Hepatocyte (in vitro differentiated cells): ENCODE data around the gene TRAPPC1. TPM values are rescaled to one million over a fixed set of nuclear protein-coding genes. Genes with fewer than 3 reads are reported as not detected.
A peak's percentile ranks its signal among the peaks of the same experiment; 100 is the strongest.

Experiments
- DNase-seq: peaks from one replicate; pipeline ENCODE4 v3.0.0-alpha.2; 2016; ENCODE audit warnings: low spot score
- H2AFZ ChIP-seq: fragments of 200-600 bp; sonication (generic); 2 replicates; pipeline ENCODE4 v1.6.0; 2016; ENCODE audit warnings: antibody characterized with exemption, mild to moderate bottlenecking
- H3K27ac ChIP-seq: fragments of 200-600 bp; sonication (generic); 2 replicates; pipeline ENCODE4 v1.5.1; 2016; ENCODE audit warnings: mild to moderate bottlenecking
- H3K27me3 ChIP-seq: fragments of 200-600 bp; sonication (generic); 2 replicates; pipeline ENCODE4 v1.6.1; 2016
- H3K36me3 ChIP-seq: fragments of 200-600 bp; sonication (generic); replicated peaks from 2 replicates; pipeline ENCODE4 v1.5.1; 2016; ENCODE audit warnings: low read depth; ENCODE audit not compliant: insufficient read depth
- H3K4me1 ChIP-seq: fragments of 200-600 bp; sonication (generic); 2 replicates; pipeline ENCODE4 v1.5.1; 2016; ENCODE audit warnings: mild to moderate bottlenecking, moderate library complexity; ENCODE audit not compliant: insufficient read depth
- H3K4me2 ChIP-seq: fragments of 200-600 bp; sonication (generic); 2 replicates; pipeline ENCODE4 v1.6.0; 2016
- H3K4me3 ChIP-seq: fragments of 200-600 bp; sonication (generic); 2 replicates; pipeline ENCODE4 v1.5.1; 2016; ENCODE audit warnings: mild to moderate bottlenecking
- H3K79me2 ChIP-seq: fragments of 200-600 bp; sonication (generic); 2 replicates; pipeline ENCODE4 v1.6.0; 2017; ENCODE audit warnings: mild to moderate bottlenecking
- H3K9me2 ChIP-seq: fragments of 200-600 bp; sonication (generic); replicated peaks from 2 replicates; pipeline ENCODE4 v1.6.0; 2017; ENCODE audit warnings: mild to moderate bottlenecking; ENCODE audit not compliant: insufficient read depth
- H3K9me3 ChIP-seq: fragments of 200-600 bp; sonication (generic); 2 replicates; pipeline ENCODE4 v1.5.1; 2016; ENCODE audit warnings: low read depth, mild to moderate bottlenecking
- H4K20me1 ChIP-seq: fragments of 200-600 bp; sonication (generic); 2 replicates; pipeline ENCODE4 v1.6.0; 2016; ENCODE audit warnings: mild to moderate bottlenecking; ENCODE audit not compliant: insufficient read depth, poor library complexity, severe bottlenecking
- CTCF ChIP-seq: fragments of 200-600 bp; sonication (generic); IDR thresholded peaks from 2 replicates; pipeline ENCODE4 v1.5.1; 2016; ENCODE audit warnings: antibody characterized with exemption, mild to moderate bottlenecking; ENCODE audit not compliant: poor library complexity
- EZH2 ChIP-seq: fragments of 200-600 bp; sonication (generic); IDR thresholded peaks from 2 replicates; pipeline ENCODE4 v1.6.1; 2016; ENCODE audit warnings: antibody characterized with exemption, mild to moderate bottlenecking, borderline replicate concordance
- EZH2phosphoT487 ChIP-seq: fragments of 200-600 bp; sonication (generic); IDR thresholded peaks from one replicate; pipeline ENCODE4 v1.6.1; 2018; ENCODE audit warnings: antibody characterized with exemption, mild to moderate bottlenecking, low read depth, moderate library complexity; ENCODE audit not compliant: unreplicated experiment, severe bottlenecking
- WGBS: methylation state at CpG from one replicate; pipeline ENCODE4 v1.1.6; 2016; ENCODE audit warnings: low lambda C conversion rate; ENCODE audit errors: missing lambda C conversion rate; 5-methylcytosine and 5-hydroxymethylcytosine counted together
- polyA plus RNA-seq: library from polyadenylated mRNA; unstranded; fragments of >200 nt; fragmentation: Nextera tagmentation; extraction: Ambion mirVana; gene quantifications from 2 replicates; pipeline ENCODE4 v1.2.1, GENCODE V29; 2016
- total RNA-seq: library from RNA; depleted of rRNA; stranded (reverse); fragments of >200 nt; gene quantifications from 2 replicates; pipeline ENCODE4 v1.2.3, GENCODE V29; 2014

Gene TRAPPC1
- total and polyA plus RNA-seq, 2 experiments from 2014 or later: 20.7 to 272 TPM

GRCh38 chr17:7894866-7895265, 36.9 kb downstream of the TRAPPC1 start:
- H3K9me2 ChIP-seq: no peaks in the 10 kb centered on the region
- WGBS: 98% methylated on average over 6 of the region's 8 CpGs
- H3K9me3 ChIP-seq: no peaks in the 10 kb centered on the region
- no peak overlapping the region for H3K4me3 ChIP-seq
- H4K20me1 ChIP-seq: peaks cover 5% of the 10 kb centered on the region
- no peaks in the 10 kb centered on the region for H3K27me3 ChIP-seq
- no peak overlapping the region for H3K27ac ChIP-seq
- no peak for DNase-seq
- no peak overlapping the region for H2AFZ ChIP-seq
- TF ChIP-seq CTCF: no peak
- H3K4me2 ChIP-seq: no peak overlapping the region
- peaks cover 4% of the 10 kb centered on the region for H3K4me1 ChIP-seq
- no peaks in the 10 kb centered on the region for H3K36me3 ChIP-seq
- peaks cover 28% of the 10 kb centered on the region for H3K79me2 ChIP-seq

GRCh38 chr17:7894226-7894625, 37.5 kb downstream of the TRAPPC1 start:
- Histone ChIP-seq H3K79me2 (peaks cover 35% of the 10 kb centered on the region), H3K36me3 (no peaks in the 10 kb centered on the region), H3K4me1 (peaks cover 11% of the 10 kb centered on the region), H4K20me1 (peaks cover 7% of the 10 kb centered on the region), H3K27ac (no peak overlapping the region), H2AFZ (no peak overlapping the region), H3K9me2 (no peaks in the 10 kb centered on the region), H3K4me3 (no peak overlapping the region), H3K9me3 (no peaks in the 10 kb centered on the region), H3K4me2 (no peak overlapping the region), H3K27me3 (no peaks in the 10 kb centered on the region)
- DNase-seq: no peak
- 96% methylated on average over 9 of the region's 9 CpGs for WGBS
- TF ChIP-seq CTCF: no peak
- TF ChIP-seq EZH2: no peak
- TF ChIP-seq EZH2phosphoT487: no peak

GRCh38 chr17:7893187-7893880, 38.4 kb downstream of the TRAPPC1 start:
- no peak overlapping the region for H3K4me3 ChIP-seq
- H3K36me3 ChIP-seq: no peaks in the 10 kb centered on the region
- DNase-seq: no peak
- no peak overlapping the region for H3K27ac ChIP-seq
- no peaks in the 10 kb centered on the region for H3K9me3 ChIP-seq
- no peak overlapping the region for H2AFZ ChIP-seq
- no peaks in the 10 kb centered on the region for H3K27me3 ChIP-seq
- no peaks in the 10 kb centered on the region for H3K9me2 ChIP-seq
- H3K4me2 ChIP-seq: no peak overlapping the region
- peaks cover 41% of the 10 kb centered on the region for H3K79me2 ChIP-seq
- H4K20me1 ChIP-seq: peaks cover 7% of the 10 kb centered on the region
- 93% methylated on average over 15 of the region's 15 CpGs for WGBS
- H3K4me1 ChIP-seq: peaks cover 19% of the 10 kb centered on the region
- TF ChIP-seq EZH2phosphoT487: no peak

GRCh38 chr17:7889166-7889955, 42.4 kb downstream of the TRAPPC1 start:
- Histone ChIP-seq H3K4me1 (peaks cover 24% of the 10 kb centered on the region), H3K36me3 (no peaks in the 10 kb centered on the region), H3K9me3 (no peaks in the 10 kb centered on the region), H3K4me2 (peak overlapping the region; percentile 96), H4K20me1 (peaks cover 7% of the 10 kb centered on the region), H3K27me3 (no peaks in the 10 kb centered on the region), H3K4me3 (no peak overlapping the region), H3K27ac (peak overlapping the region; percentile 95), H3K9me2 (no peaks in the 10 kb centered on the region), H3K79me2 (peaks cover 51% of the 10 kb centered on the region), H2AFZ (no peak overlapping the region)
- 56% methylated on average over 11 of the region's 11 CpGs for WGBS
- TF ChIP-seq EZH2phosphoT487 (no peak), EZH2 (no peak), CTCF (peak; percentile 11)
- DNase-seq: peak; percentile 89
